HepG2 (cell line): Measurements from ENCODE around the gene SYPL1. TPM values are rescaled to one million over a fixed set of nuclear protein-coding genes. Genes with fewer than 3 reads are reported as not detected.

Source experiments
- ATAC-seq: fragments of 200-7000 bp; cut with Tn5 transposase; 3 replicates; pipeline ENCODE4 v1.9.1; 2020; ENCODE audit warnings: mild to moderate bottlenecking, moderate library complexity
- Bru-seq: library from RNA; stranded (reverse); fragments of 400-500 nt; gene quantifications from one replicate; lab custom pipeline; 2021; lab: Mats Ljungman, UMichigan
- BruChase-seq, 2 experiments: library from RNA; stranded (reverse); fragments of 400-500 nt; gene quantifications; one replicate each; lab custom pipeline; 2021; lab: Mats Ljungman, UMichigan
- BruUV-seq: library from RNA; stranded (reverse); fragments of 400-500 nt; replicated peaks from 2 replicates; lab custom pipeline; 2021; lab: Mats Ljungman, UMichigan
- CTCF ChIA-PET: fragments of 300-600 bp; formaldehyde crosslinking; extraction: SDS; loops from one replicate; lab custom pipeline; 2021; ENCODE audit warnings: low total read pairs, inconsistent platforms, low intra/inter-chr PET ratio; lab: Yijun Ruan, JAX
- POLR2A ChIA-PET: fragments of 350-600 bp; sonication (Branson Sonifier 250); formaldehyde crosslinking; loops from one replicate; lab custom pipeline; 2020; ENCODE audit warnings: antibody characterized with exemption, inconsistent platforms; lab: Yijun Ruan, JAX
- DNase-seq: peaks from one replicate; pipeline ENCODE4 v3.0.0-alpha.2; 2015; ENCODE audit warnings: low spot score
- FAIRE-seq: peaks from 3 replicates; lab custom pipeline; 2011; peaks lifted over from hg19 to GRCh38; lab: Jason Lieb, UNC
- H2AFZ ChIP-seq: one replicate; pipeline ENCODE4 v1.6.1; 2011; ENCODE audit warnings: low read length, inconsistent platforms
- H3K27ac ChIP-seq: fragments of 300-600 bp; 3 replicates; pipeline ENCODE4 v1.8.0; 2011; ENCODE audit warnings: mixed run types, mild to moderate bottlenecking, mixed read lengths, low read length, inconsistent platforms; ENCODE audit not compliant: insufficient read depth; ENCODE audit errors: extremely low read length
- H3K27me3 ChIP-seq, 2 experiments: fragments of 200-600 bp in 1 of 2; 2 replicates in 1 of 2; 3 replicates in 1 of 2; pipeline versions ENCODE4 v1.6.0 to v1.8.0; 2011; ENCODE audit warnings: low read length in 2 of 2, mild to moderate bottlenecking in 2 of 2, moderate library complexity in 2 of 2, inconsistent platforms in 1 of 2; ENCODE audit not compliant: insufficient read depth in 2 of 2, control insufficient read depth in 1 of 2
- H3K36me3 ChIP-seq, 2 experiments: fragments of 200-600 bp in 1 of 2; replicated peaks in 1 of 2; 2 replicates in 1 of 2; 3 replicates in 1 of 2; pipeline versions ENCODE4 v1.5.1 to v1.8.0; 2011; ENCODE audit warnings: low read length in 2 of 2, inconsistent platforms in 1 of 2; ENCODE audit not compliant: insufficient read depth in 2 of 2, control insufficient read depth in 1 of 2
- H3K4me1 ChIP-seq: 2 replicates; pipeline ENCODE4 v1.5.1; 2012; ENCODE audit warnings: low read length, inconsistent platforms; ENCODE audit not compliant: insufficient read depth
- H3K4me2 ChIP-seq: 2 replicates; pipeline ENCODE4 v1.6.0; 2011; ENCODE audit warnings: low read depth, low read length, inconsistent platforms
- H3K4me3 ChIP-seq, 3 experiments: fragments of 200-600 bp in 1 of 3; sonication (generic), shearing (Covaris generic) in 1 of 3; replicated peaks in 1 of 3; 2 replicates each; pipeline ENCODE4 v1.5.1; 2011 to 2016; ENCODE audit warnings: low read length in 3 of 3, inconsistent platforms in 2 of 3, low read depth in 2 of 3, mild to moderate bottlenecking in 2 of 3, control low read depth in 1 of 3, mixed read lengths in 1 of 3; ENCODE audit not compliant: insufficient read depth in 1 of 3
- H3K79me2 ChIP-seq: one replicate; pipeline ENCODE4 v1.6.1; 2011; ENCODE audit warnings: low read length, inconsistent platforms; ENCODE audit not compliant: insufficient read depth
- H3K9ac ChIP-seq: 2 replicates; pipeline ENCODE4 v1.6.0; 2011; ENCODE audit warnings: mild to moderate bottlenecking, low read depth, low read length, inconsistent platforms; ENCODE audit not compliant: insufficient read depth
- H3K9me3 ChIP-seq: 2 replicates; pipeline ENCODE4 v1.5.1; 2012; ENCODE audit warnings: mild to moderate bottlenecking, low read length
- H4K20me1 ChIP-seq: 2 replicates; pipeline ENCODE4 v1.6.0; 2011; ENCODE audit warnings: inconsistent platforms, mild to moderate bottlenecking, low read length, moderate library complexity; ENCODE audit not compliant: insufficient read depth
- ASH2L ChIP-seq: fragments of 300-600, 200-600 bp; sonication (generic); IDR thresholded peaks from 2 replicates; pipeline ENCODE4 v1.7.0; 2017; ENCODE audit warnings: low read depth, mild to moderate bottlenecking, moderate library complexity, mixed read lengths, low read length; ENCODE audit not compliant: insufficient read length
- NRL ChIP-seq: sonication (generic); formaldehyde crosslinking; IDR thresholded peaks from 2 replicates; pipeline ENCODE4 v1.5.0; 2020; ENCODE audit warnings: missing genetic modification reagents, mild to moderate bottlenecking, moderate library complexity, borderline replicate concordance
- RELA ChIP-seq: sonication (generic); formaldehyde crosslinking; IDR thresholded peaks from 2 replicates; pipeline ENCODE4 v1.4.0; 2020; ENCODE audit warnings: missing genetic modification reagents
- RFX3 ChIP-seq: IDR thresholded peaks from 2 replicates; pipeline ENCODE4 v1.6.1; 2016; ENCODE audit warnings: missing biosample characterization, missing genetic modification reagents
- RFXAP ChIP-seq: sonication (generic); formaldehyde crosslinking; IDR thresholded peaks from 2 replicates; pipeline ENCODE4 v1.4.0; 2020; ENCODE audit warnings: missing genetic modification reagents, borderline replicate concordance
- SP2 ChIP-seq: sonication (generic); formaldehyde crosslinking; IDR thresholded peaks from 2 replicates; pipeline ENCODE4 v1.5.1; 2020; ENCODE audit warnings: mild to moderate bottlenecking, missing genetic modification reagents
- YEATS2 ChIP-seq: sonication (generic); formaldehyde crosslinking; IDR thresholded peaks from 2 replicates; pipeline ENCODE4 v1.4.0; 2020; ENCODE audit warnings: missing genetic modification reagents, borderline replicate concordance
- ZFP1 ChIP-seq: IDR thresholded peaks from 2 replicates; pipeline ENCODE4 v1.6.1; 2016
- ZMAT5 ChIP-seq: sonication (generic); formaldehyde crosslinking; IDR thresholded peaks from 2 replicates; pipeline ENCODE4 v1.5.0; 2020; ENCODE audit warnings: mild to moderate bottlenecking, low read depth, missing genetic modification reagents, borderline replicate concordance
- ZNF543 ChIP-seq: sonication (generic); formaldehyde crosslinking; IDR thresholded peaks from 2 replicates; pipeline ENCODE4 v1.4.0; 2020; ENCODE audit warnings: mild to moderate bottlenecking, missing genetic modification reagents
- ZSCAN21 ChIP-seq: sonication (generic); formaldehyde crosslinking; IDR thresholded peaks from 2 replicates; pipeline ENCODE4 v1.8.0; 2022; ENCODE audit warnings: mild to moderate bottlenecking, missing genetic modification reagents, moderate library complexity, borderline replicate concordance
- WGBS: methylation state at CpG from one replicate; pipeline ENCODE4 v1.1.6; 2017; ENCODE audit warnings: low lambda C conversion rate; 5-methylcytosine and 5-hydroxymethylcytosine counted together
- in situ Hi-C: cut with HindIII; loops from 2 replicates; pipeline ENCODE4 v1.10.0; 2017; ENCODE audit warnings: low pct_unique_long_range_greater_than_20kb; ENCODE audit not compliant: extremely low pct_ligation_motif_present
- intact Hi-C: fragments of 100-400 bp; cut with micrococcal nuclease; formaldehyde crosslinking; loops from one replicate; pipeline ENCODE4 v1.10.0; 2022; ENCODE audit not compliant: unreplicated experiment
- long read RNA-seq, 2 experiments: library from RNA in 1 of 2; library from polyadenylated mRNA in 1 of 2; stranded (forward) in 1 of 2; unstranded in 1 of 2; transcript quantifications; one replicate each; pipeline ENCODE4 v2.0.0, GENCODE V29; 2019 to 2022
- polyA minus RNA-seq, 3 experiments: library from RNA; depleted of rRNA, polyadenylated mRNA; stranded (reverse); fragments of >200 nt; gene quantifications; 2 replicates each; pipeline ENCODE4 v1.2.3, GENCODE V29; 2011; ENCODE audit warnings: low replicate concordance in 1 of 3
- polyA plus RNA-seq, 8 experiments: library from polyadenylated mRNA; depleted of rRNA in 3 of 8; stranded (reverse) in 7 of 8; unstranded in 1 of 8; fragments of >200 nt; fragmentation: Illumina TruSeq in 4 of 8; extraction: Trizol in 4 of 8; gene quantifications; 2 replicates each; pipeline versions ENCODE4 v1.2.1 to v1.2.3, GENCODE V29; 2011 to 2016; ENCODE audit warnings: low read depth in 4 of 8, missing spikeins in 1 of 8, mixed read lengths in 1 of 8; ENCODE audit not compliant: insufficient read depth in 1 of 8
- total RNA-seq, 5 experiments: library from RNA; depleted of rRNA; stranded (reverse); fragments of >200 nt; fragmentation: Illumina TruSeq; extraction: Trizol; gene quantifications; 2 replicates each; pipeline ENCODE4 v1.2.3, GENCODE V29; 2016; ENCODE audit warnings: low read depth in 1 of 5
- TF ChIP-seq, protein P1 (sequence below): sonication (generic); formaldehyde crosslinking; IDR thresholded peaks from 2 replicates; pipeline ENCODE4 v1.8.0; 2022; ENCODE audit warnings: missing genetic modification reagents, mild to moderate bottlenecking, borderline replicate concordance
- TF ChIP-seq, protein P2 (sequence below): sonication (generic); formaldehyde crosslinking; IDR thresholded peaks from 2 replicates; pipeline ENCODE4 v1.4.0; 2020; ENCODE audit warnings: missing genetic modification reagents

The SYPL1 gene
- total RNA-seq (2016; rRNA removed; fragmentation: Illumina TruSeq; extraction: Trizol) = 25.7 and 27.5 TPM in 2 replicates
- 7.4 and 7.8 TPM in 2 replicates for total RNA-seq (2016; cell fraction: cytosol; rRNA removed; fragmentation: Illumina TruSeq; extraction: Trizol; ENCODE audit: low read depth)
- 19.4 and 28.6 TPM in 2 replicates for total RNA-seq (2016; cell fraction: insoluble cytoplasmic fraction; rRNA removed; fragmentation: Illumina TruSeq; extraction: Trizol)
- total RNA-seq (2016; cell fraction: membrane; rRNA removed; fragmentation: Illumina TruSeq; extraction: Trizol) = 14.0 and 17.5 TPM in 2 replicates
- 45.1 and 48.0 TPM in 2 replicates for total RNA-seq (2016; cell fraction: nucleus; rRNA removed; fragmentation: Illumina TruSeq; extraction: Trizol)
- 32.9 and 40.2 TPM in 2 replicates for polyA plus RNA-seq (2011; rRNA removed)
- polyA plus RNA-seq (2011; cell fraction: cytosol; rRNA removed) = 20.4 and 33.2 TPM in 2 replicates
- 7.1 and 9.3 TPM in 2 replicates for polyA plus RNA-seq (2011; cell fraction: nucleus; rRNA removed)
- polyA plus RNA-seq (2012) = 44.2 and 45.6 TPM in 2 replicates
- polyA plus RNA-seq (2016; cell fraction: cytosol; fragmentation: Illumina TruSeq; extraction: Trizol; ENCODE audit: low read depth) = 8.7 TPM in 2 replicates
- polyA plus RNA-seq (2016; cell fraction: insoluble cytoplasmic fraction; fragmentation: Illumina TruSeq; extraction: Trizol; ENCODE audit: low read depth) = 42.0 and 43.1 TPM in 2 replicates
- polyA plus RNA-seq (2016; cell fraction: membrane; fragmentation: Illumina TruSeq; extraction: Trizol; ENCODE audit: low read depth) = 15.9 and 18.3 TPM in 2 replicates
- 71.1 and 87.2 TPM in 2 replicates for polyA plus RNA-seq (2016; cell fraction: nucleus; fragmentation: Illumina TruSeq; extraction: Trizol; ENCODE audit: insufficient read depth, low read depth)
- 30.6 and 35.4 TPM in 2 replicates for polyA minus RNA-seq (2011; rRNA and poly(A)+ RNA removed; ENCODE audit: low replicate concordance)
- 23.1 and 27.5 TPM in 2 replicates for polyA minus RNA-seq (2011; cell fraction: cytosol; rRNA and poly(A)+ RNA removed)
- 19.3 and 28.8 TPM in 2 replicates for polyA minus RNA-seq (2011; cell fraction: nucleus; rRNA and poly(A)+ RNA removed)
- Bru-seq, nascent RNA = percentile 82 among the genes with signal in this experiment
- percentile 91 among the genes with signal in this experiment for BruChase-seq, experiment 1, labeled RNA remaining after a 6-hour chase
- BruChase-seq, experiment 2, labeled RNA remaining after a 2-hour chase = percentile 79 among the genes with signal in this experiment
- long read RNA-seq, experiment 1, transcript SYPL1-202 (5 exons, 2,151 nt) = major isoform, 97 of 112 reads
- long read RNA-seq, experiment 1, partial matches to known transcripts = 4 of 112 reads
- long read RNA-seq, experiment 1, other reads (novel, unspliced or antisense) = 7 of 112 reads
- long read RNA-seq, experiment 2, transcript SYPL1-202 (5 exons, 2,151 nt) = major isoform, 33 of 92 reads
- long read RNA-seq, experiment 2, partial matches to known transcripts = 2 of 92 reads
- long read RNA-seq, experiment 2, other reads (novel, unspliced or antisense) = 56 of 92 reads

DNA sequence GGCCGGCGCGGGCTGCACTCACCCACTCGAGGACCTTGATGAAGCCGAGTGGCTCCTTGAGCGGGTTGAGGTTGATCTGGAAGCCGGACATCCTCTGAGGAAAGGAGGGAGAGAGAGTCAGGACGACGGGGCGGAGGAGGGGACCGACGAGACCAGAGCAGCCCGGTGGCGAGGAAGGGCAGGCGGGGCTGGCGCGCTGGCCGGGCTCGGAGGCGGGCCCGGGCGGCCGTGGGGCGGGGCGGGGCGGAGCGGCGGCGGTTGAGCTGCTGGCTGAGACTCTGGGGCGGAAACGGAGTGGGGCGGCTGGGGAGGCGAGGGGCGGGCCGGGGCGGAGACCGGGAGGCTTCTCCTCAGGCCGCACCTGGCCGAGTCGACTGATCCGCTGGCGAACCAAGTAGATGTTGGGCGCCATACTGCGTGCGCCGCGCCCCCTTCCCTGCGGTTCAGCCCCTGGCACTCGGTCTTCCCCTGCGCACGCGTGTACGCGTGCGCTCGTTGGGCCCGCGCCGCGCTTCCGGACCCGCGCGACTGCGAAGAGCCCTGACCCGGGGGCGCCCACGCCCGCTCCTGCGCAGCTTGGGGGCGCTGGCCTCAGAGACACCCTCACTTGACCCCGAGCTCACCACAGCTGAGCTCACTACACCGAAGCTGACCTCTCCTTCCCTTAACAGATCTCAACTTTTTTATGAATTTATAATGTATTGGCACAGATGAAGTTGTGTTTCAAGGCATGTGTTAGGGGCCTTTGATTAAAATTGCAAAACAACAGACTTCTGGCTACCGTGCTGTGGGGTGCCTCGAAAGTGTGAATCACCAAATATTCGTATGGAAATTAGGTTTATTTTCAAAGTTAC, at the start of gene SYPL1:
Gene SYPL1 (minus strand): TSS at position 195 of the 854 bp plus-strand sequence. CDS start 104 bp downstream, at position 91.
- Histone ChIP-seq H3K36me3 (no peaks in the 10 kb centered on the region), H4K20me1 (no peaks in the 10 kb centered on the region), H3K4me2 (peak within 1 kb of the TSS; percentile 79), H2AFZ (peak within 1 kb of the TSS; percentile 17), H3K4me3 (peak within 1 kb of the TSS; percentile 77 to 91 (median 86)), H3K9ac (peak within 1 kb of the TSS; percentile 88), H3K27me3 (no peaks in the 10 kb centered on the region), H3K79me2 (peaks cover 33% of the 10 kb centered on the region), H3K27ac (peak within 1 kb of the TSS; percentile 91), H3K4me1 (peaks cover 32% of the 10 kb centered on the region), H3K9me3 (no peaks in the 10 kb centered on the region)
- in situ Hi-C loops = no loop called here
- peak; percentile 78 for DNase-seq
- TSS peak; percentile 91 for BruUV-seq
- WGBS = 11% methylated on average over 18 of the region's 76 CpGs
- ATAC-seq = peak; percentile 94
- CTCF ChIA-PET = no interaction called here
- intact Hi-C loops = loop anchor here (2.0 kb wide), 1 partner anchor 48 kb away; no protein-coding TSS in a partner anchor
- POLR2A ChIA-PET = interaction anchor here (0.6 to 2.1 kb wide), 14 partner anchors 9 to 1169 kb away, joined by 3 to 11 read pairs (median 4); partner anchors contain the start of genes NAMPT and RINT1
- no peak for FAIRE-seq
- no peak for TF ChIP-seq NRL
- peak; percentile 86 for TF ChIP-seq ASH2L
- peak; percentile 81 for TF ChIP-seq ZNF543 (CRISPR knock-in tag)
- TF ChIP-seq, protein P1, sequence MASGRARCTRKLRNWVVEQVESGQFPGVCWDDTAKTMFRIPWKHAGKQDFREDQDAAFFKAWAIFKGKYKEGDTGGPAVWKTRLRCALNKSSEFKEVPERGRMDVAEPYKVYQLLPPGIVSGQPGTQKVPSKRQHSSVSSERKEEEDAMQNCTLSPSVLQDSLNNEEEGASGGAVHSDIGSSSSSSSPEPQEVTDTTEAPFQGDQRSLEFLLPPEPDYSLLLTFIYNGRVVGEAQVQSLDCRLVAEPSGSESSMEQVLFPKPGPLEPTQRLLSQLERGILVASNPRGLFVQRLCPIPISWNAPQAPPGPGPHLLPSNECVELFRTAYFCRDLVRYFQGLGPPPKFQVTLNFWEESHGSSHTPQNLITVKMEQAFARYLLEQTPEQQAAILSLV (CRISPR knock-in tag) = no peak; the same call in 1 of the 2 replicates
- peak; percentile 63; the same call in 1 of the 2 replicates for TF ChIP-seq ZSCAN21 (CRISPR knock-in tag)
- TF ChIP-seq ZFP1 (CRISPR knock-in tag) = no peak
- no peak for TF ChIP-seq RELA (CRISPR knock-in tag)
- TF ChIP-seq, protein P2, sequence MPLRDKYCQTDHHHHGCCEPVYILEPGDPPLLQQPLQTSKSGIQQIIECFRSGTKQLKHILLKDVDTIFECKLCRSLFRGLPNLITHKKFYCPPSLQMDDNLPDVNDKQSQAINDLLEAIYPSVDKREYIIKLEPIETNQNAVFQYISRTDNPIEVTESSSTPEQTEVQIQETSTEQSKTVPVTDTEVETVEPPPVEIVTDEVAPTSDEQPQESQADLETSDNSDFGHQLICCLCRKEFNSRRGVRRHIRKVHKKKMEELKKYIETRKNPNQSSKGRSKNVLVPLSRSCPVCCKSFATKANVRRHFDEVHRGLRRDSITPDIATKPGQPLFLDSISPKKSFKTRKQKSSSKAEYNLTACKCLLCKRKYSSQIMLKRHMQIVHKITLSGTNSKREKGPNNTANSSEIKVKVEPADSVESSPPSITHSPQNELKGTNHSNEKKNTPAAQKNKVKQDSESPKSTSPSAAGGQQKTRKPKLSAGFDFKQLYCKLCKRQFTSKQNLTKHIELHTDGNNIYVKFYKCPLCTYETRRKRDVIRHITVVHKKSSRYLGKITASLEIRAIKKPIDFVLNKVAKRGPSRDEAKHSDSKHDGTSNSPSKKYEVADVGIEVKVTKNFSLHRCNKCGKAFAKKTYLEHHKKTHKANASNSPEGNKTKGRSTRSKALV (CRISPR knock-in tag) = peak; percentile 51; the same call in 1 of the 2 replicates
- 0 out of 2 replicates have a peak, but pooled peaks have one; percentile 27 for TF ChIP-seq RFXAP
- TF ChIP-seq RFX3 (CRISPR knock-in tag) = no peak
- 0 out of 2 replicates have a peak, but pooled peaks have one; percentile 54 for TF ChIP-seq YEATS2 (CRISPR knock-in tag)
- no peak for TF ChIP-seq ZMAT5 (CRISPR knock-in tag)
- TF ChIP-seq SP2 = 0 out of 2 replicates have a peak, but pooled peaks have one; percentile 22
